AG10803 (cell line): ENCODE data around the gene CRYBB1.

Source experiments
- DNase-seq: peaks from one replicate; pipeline ENCODE4 v3.0.0; 2010; ENCODE audit warnings: low read depth
- H3K4me3 ChIP-seq: 2 replicates; pipeline ENCODE4 v1.5.1; 2011; ENCODE audit warnings: mild to moderate bottlenecking, low read length, control low read depth
- TF ChIP-seq, protein P1 (sequence below): conservative IDR thresholded peaks from 2 replicates; pipeline ENCODE4 v1.5.1; 2011; ENCODE audit warnings: mild to moderate bottlenecking, low read length, control low read depth, inconsistent platforms

The CRYBB1 gene

DNA sequence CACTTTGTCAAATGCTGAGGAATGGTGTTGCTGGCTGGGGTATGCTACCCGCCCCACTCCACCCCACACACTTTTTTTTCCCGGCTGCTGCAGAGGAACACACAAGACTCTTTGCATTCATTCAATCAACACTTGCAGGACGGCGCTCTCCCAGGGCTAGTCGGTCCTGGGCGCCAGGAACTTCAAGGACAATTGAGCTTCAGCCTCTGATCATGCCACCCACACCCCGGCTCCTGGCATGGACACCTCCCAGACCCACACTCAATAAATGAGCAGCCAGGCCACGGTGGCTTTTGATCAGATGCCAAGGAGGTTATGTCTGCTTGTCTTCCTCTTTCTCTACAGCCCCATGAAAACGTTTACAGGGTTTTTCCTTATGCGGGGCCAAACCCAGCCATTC, 47.7 kb downstream of the CRYBB1 start:
- no peak overlapping the region for H3K4me3 ChIP-seq
- no peak for DNase-seq
- TF ChIP-seq, protein P1, sequence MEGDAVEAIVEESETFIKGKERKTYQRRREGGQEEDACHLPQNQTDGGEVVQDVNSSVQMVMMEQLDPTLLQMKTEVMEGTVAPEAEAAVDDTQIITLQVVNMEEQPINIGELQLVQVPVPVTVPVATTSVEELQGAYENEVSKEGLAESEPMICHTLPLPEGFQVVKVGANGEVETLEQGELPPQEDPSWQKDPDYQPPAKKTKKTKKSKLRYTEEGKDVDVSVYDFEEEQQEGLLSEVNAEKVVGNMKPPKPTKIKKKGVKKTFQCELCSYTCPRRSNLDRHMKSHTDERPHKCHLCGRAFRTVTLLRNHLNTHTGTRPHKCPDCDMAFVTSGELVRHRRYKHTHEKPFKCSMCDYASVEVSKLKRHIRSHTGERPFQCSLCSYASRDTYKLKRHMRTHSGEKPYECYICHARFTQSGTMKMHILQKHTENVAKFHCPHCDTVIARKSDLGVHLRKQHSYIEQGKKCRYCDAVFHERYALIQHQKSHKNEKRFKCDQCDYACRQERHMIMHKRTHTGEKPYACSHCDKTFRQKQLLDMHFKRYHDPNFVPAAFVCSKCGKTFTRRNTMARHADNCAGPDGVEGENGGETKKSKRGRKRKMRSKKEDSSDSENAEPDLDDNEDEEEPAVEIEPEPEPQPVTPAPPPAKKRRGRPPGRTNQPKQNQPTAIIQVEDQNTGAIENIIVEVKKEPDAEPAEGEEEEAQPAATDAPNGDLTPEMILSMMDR: no peak

DNA sequence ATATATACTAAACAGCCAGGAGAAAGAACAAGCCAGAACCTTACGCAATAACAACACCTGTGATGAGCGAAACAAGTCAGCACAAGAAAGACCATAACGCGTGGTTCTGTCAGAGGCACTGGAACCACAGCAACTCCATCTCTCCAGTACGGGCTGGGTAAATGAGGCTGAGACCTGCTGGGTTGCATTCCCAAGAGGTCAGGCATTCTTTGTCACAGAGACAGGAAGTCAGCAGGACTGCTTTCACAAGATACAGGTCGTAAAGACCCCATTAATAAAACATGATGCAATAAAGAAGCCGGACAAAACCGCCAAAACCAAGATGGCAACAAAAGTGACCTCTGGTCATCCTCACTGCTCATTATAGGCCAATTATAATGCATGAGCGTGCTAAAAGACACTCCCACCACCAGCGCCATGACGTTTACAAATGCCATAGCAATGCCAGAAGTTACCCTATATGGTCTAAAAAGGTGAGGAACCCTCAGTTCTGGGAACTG, 49.6 kb downstream of the CRYBB1 start:
- TF ChIP-seq, protein P1: no peak
- H3K4me3 ChIP-seq: no peak overlapping the region
- DNase-seq: peak; percentile 20

DNA sequence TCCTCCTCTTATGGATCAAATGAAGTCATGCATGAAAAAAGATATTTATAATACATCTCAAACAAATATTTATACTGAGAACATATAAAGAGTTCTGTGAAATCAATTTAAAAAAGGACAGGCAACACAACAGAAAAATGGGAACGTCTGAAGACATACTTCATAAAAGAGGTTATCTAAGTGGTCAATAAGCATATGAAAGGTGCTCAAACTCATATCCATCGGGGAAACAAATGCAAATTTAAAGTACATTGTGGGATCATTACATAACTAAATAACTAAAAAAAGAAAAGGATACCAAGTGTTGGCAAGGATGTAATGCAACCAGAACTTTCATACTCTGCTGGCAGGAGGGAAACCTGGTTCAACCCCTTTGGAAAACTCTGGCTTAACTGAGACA, 50.2 kb downstream of the CRYBB1 start:
- no peak for DNase-seq
- TF ChIP-seq, protein P1: no peak
- H3K4me3 ChIP-seq: no peak overlapping the region

DNA sequence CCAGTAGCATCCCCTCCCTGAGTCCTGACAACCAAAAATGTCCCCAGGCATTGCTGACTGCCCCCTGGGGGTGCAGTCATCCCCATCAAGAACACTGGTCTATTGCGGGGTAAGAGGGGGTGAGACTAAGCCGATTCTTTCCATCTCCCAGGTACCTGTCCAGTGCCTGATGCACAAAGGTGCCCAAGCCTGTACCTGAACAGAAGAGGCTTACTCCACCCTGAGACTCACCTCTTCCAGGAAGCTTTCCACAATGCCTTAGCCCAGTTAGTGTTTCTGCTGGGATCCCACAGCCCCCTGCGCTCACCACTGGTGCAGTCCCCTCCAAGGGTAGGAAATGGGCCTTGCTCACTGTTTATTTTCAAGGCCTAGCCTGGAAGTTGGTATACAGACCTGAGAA, 50.8 kb downstream of the CRYBB1 start:
- DNase-seq: no peak
- no peak overlapping the region for H3K4me3 ChIP-seq
- TF ChIP-seq, protein P1: no peak

DNA sequence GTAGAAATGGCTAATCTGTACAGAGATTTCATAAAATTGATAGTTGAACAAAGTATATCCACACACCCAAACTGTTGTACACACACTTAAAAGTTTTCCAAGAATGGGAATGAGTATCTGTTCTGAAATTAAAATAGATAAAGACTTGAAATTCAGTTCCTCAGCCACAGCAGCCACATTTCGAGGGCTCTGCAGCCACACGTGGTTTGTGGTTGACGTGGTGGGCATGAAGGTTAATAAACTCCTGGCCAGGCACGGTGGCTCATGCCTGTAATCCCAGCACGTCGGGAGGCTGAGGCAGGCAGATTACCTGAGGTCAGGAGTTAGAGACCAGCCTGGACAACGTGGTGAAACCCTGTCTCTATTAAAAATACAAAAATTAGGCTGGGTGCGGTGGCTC, 51.9 kb downstream of the CRYBB1 start:
- no peak overlapping the region for H3K4me3 ChIP-seq
- TF ChIP-seq, protein P1: no peak
- DNase-seq: no peak

DNA sequence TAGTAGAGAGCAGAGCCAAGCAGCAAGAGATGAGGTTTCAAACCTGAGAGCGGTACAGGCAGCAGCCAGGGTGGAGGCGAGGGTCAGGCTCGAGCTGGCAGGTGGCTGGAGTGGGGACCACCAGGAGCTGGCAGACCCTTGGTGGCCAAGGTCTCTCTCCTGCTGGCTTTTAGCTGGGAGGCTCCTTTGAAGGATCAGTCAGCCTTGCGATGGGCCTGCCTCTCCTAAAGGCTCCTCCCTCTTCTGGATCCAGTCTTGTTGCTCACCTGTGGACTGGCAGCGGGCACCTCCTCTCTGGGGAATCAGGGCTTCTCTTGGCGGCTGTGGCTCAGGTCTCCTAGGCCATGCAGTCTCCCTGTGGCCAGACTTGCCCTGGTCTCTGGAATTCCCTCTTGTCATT, 52.6 kb downstream of the CRYBB1 start:
- TF ChIP-seq, protein P1: no peak
- no peak for DNase-seq
- H3K4me3 ChIP-seq: no peak overlapping the region

DNA sequence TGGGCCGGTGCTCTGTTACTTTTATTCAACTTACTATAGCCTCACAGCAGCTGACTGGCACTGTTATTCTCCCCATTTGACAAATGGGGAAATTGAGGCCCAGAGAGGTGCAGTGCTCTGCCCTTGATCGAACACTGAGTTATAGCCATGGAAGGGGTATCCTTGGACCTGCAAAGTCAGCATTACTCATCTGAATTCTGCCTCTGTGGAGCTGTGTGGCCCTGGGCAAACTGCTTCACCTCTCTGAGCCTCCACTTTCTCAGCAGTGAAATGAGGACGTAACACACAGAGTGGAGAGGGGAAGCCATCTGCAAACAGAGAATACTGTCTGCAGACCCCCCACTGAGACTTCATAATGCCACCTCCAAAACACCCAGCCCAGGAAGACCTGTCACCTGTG, 53.2 kb downstream of the CRYBB1 start:
- H3K4me3 ChIP-seq: no peak overlapping the region

More for the DNA sequence above, 53.2 kb downstream of the CRYBB1 start:
- TF ChIP-seq, protein P1: no peak
- no peak for DNase-seq
